Smooth muscle cell of the brain vasculature (primary cell): ENCODE measurements around the gene SMIM44.
"Not testable (repeated sequence)": the region's sequence is repeated elsewhere in the genome, so short reads cannot be mapped to it uniquely, and the experiment has no call there.

Experiments
- DNase-seq: peaks from one replicate; pipeline ENCODE4 v3.0.0-alpha.2; 2012; ENCODE audit warnings: low read depth, low spot score

Gene SMIM44

DNA sequence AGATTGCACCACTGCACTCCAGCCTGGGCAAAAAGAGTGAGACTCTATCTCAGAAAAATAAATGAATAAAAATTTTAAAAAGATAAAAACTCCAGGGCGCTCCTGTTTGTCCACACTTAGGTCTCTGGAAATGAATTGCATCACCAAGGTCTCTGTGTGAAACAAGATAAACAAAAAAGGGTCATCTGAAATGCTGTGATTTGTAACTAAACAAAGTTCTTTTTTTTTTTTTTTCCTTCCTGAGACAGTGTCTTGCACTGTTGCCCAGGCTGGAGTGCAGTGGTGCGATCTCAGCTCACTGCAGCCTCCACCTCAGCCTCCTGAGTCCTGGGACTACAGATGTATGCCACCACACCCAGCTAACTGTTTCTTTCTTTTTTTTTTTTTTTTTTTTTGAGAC, 34.4 kb upstream of the SMIM44 start:
- DNase-seq: no peak

GRCh38 chr19:3516675-3517207, 33.5 kb upstream of the SMIM44 start:
- no peak for DNase-seq

- no peak for DNase-seq
Measured at GRCh38 chr19:3515891-3516422, 32.7 kb upstream of the SMIM44 start.

DNA sequence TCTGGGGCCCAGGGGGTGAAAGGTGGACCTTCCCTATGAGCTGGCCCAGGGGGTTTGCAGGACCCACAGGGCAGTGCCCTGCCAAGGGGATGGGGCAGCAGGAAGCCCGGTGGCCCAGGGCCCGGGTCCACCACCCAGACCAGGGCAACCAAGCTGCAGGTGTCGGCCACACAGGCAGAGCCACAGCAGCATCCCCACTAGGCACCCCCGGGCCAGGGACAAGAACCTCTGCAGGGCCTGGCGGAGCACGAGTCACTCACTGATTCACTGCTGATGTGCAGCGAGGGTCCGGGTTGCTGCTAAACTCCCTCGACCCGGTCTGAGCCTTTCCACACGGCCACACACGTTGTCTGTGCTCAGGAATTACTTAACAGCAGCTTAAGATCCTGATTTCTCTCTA, 31.7 kb upstream of the SMIM44 start:
- DNase-seq: no peak

DNA sequence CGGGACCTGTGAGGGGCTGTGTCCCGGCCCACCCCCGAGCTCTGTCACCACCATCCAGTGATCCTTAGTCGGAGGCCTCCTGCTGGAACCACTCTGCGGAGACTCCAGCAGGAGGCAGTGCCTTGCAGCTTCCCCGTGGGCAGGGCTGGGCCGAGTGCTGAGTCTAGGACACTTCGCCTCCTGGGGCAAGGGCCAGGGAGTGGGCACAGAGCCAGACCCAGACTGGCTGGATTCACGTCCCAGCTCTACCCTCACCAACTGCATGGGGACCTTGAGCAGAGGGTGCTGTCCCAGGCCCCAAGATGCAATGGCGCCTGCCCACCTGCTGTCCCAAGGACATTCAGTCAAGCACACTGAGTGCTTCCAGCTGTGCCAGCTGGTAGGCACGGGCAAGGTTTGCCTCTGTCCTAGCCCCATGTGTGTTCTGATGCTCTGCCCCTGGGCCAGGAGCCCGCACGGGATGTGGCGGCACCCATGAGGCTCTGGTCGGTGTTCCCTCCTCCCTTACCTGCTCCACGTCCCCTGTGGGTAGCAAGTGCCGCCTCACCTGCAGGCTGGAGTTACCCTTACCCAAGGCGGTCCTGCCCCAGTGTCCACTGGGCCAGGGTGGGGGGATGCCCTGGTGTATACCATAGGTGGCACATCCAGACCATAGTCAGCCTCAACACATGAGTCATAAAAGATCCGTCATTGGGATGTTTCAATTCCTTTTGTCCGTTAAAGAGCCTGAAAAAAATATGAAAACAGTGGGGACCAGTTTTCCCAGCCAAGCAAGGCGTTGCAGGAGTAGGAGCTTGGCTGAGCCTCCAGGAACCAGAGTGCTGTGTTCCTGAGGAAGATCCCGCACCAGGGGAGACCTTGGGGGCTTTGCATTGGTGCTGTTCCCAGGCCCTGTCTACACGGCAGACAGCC, 30.2 kb upstream of the SMIM44 start:
- no peak for DNase-seq

DNA sequence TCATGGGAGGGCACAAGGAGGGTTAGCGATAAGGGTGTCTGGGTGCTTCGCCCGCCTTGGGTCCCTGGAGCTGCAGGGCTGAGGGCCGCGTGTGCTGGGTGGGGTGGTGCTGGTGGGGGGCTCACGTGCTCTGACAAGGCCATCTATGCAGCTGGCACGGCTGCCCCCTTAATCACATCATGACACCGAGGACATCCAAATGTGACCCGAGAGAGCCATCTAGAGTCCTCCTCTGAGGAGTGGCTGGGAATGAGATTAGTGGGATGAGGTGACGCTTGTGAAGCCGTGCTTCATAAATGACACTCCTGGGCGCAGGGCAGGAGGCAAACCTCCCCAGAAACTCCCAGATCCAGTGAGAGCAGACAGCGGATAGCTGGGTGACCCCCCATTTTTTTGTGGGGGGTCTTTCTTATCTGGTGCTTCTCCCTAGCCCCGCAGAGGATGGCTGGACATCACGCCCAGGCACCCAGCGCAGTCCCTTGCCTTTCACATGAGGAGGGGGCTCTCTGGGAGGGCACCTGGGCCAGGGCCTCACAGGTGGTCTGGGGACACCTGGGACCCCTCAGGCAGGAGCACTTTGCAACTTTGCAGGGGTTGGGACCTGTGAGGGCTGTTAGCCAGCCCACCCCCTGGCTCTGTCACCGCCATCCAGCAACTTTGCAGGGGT, 29.5 kb upstream of the SMIM44 start:
- no peak for DNase-seq

GRCh38 chr19:3511506-3512251, 28.4 kb upstream of the SMIM44 start:
- no peak for DNase-seq

DNA sequence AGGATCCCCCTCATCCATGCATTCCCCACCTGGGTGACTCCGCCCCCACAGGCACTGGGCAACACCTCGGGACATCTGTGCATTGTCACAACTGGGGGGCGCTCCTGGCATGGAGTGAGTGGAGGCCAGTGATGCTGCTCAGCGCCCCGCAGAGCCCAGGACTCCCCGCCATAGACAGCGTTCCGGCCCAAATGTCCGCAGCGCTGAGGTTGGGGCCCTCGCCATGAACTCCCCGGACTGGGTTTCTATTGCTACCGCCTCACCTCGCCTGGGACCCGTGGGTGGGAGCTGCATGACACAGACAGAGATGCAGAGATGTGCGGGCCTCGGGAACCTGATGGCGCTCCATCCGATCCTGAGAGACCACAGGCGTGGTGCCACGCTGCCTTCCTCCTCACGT, 27.5 kb upstream of the SMIM44 start:
- DNase-seq: no peak

DNA sequence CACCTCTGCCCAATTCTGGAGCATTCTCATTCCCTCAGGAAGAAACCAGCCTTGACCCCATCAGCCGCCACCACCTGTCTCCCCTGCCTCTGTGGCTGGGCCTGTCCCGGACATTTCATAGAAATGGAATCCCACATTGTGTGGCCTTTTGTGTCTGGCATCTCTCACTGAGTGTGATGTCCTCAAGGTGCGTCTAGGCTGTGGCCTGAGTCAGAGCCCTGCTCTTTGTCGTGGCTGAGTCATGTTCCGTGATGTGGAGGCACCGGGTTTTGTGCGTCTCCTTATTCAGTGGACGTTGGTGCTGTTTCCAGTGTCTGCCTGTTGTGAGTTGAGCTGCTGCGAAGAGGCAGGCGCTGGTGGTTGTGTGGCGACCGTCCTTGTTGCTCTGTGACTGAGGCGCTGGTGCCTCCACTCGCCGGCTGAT, 26.3 kb upstream of the SMIM44 start:
- DNase-seq: no peak

DNA sequence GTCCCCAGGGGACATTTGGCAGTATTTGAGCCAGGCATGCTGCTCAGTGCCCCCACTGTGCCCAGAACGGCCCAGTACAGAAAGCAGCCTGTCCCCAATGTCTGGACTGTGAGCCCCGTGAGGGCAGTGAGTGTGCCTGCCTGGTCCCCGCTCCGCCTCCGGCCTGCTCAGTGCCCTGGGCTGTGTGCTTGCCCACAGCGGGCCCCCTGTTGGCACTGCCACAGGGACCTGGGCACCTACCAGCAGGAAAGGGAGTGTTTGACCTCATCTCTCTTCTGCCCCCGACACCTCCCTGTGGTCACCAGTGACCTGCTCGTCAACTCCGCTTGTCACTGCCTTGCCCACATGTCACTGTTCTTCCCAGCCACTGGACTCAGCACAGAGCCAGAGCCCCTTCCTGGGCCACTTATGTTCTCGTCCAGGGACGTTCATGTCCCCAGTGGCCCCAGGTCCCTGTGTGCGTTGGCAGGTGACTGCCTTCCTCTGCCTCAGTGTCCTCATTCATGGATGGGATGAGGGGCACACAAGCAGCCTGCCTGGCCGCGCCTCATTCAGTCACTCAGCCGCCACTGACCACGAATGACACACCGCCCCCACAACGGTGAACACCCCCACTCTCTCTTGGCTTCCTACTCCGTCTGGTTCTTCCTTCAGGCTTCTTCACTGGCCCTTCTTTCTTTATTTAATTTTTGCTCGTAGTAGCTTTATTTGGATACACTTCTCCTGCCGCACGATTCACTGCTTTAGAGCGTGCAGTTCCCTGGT, 25.7 kb upstream of the SMIM44 start:
- DNase-seq: no peak

DNA sequence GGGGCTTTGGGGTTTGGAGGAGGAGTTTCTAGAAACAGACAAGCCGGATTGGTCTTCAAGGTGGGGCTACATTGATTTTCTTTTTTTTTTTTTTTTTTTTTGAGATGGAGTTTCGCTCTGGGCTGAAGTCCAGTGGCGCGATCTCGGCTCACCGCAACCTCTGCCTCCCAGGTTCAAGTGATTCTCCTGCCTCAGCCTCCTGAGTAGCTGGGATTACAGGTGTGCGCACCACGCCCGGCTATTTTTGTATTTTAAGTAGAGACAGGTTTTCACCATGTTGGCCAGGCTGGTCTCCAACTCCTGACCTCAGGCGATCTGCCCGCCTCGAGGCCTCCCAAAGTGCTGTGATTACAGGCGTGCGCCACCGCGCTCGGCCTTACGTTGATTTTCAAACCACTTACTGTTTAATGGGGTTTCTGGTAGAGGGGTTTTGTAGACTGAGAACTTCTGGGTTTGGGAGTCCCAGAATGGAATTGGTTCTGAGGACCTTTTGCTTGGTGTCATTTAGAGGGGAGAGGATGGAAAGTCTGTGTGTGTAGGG, 24.9 kb upstream of the SMIM44 start:
- DNase-seq: not testable (repeated sequence)

GRCh38 chr19:3507371-3508120, 24.3 kb upstream of the SMIM44 start:
- no peak for DNase-seq

GRCh38 chr19:3506384-3507340, 23.4 kb upstream of the SMIM44 start:
- no peak for DNase-seq

DNA sequence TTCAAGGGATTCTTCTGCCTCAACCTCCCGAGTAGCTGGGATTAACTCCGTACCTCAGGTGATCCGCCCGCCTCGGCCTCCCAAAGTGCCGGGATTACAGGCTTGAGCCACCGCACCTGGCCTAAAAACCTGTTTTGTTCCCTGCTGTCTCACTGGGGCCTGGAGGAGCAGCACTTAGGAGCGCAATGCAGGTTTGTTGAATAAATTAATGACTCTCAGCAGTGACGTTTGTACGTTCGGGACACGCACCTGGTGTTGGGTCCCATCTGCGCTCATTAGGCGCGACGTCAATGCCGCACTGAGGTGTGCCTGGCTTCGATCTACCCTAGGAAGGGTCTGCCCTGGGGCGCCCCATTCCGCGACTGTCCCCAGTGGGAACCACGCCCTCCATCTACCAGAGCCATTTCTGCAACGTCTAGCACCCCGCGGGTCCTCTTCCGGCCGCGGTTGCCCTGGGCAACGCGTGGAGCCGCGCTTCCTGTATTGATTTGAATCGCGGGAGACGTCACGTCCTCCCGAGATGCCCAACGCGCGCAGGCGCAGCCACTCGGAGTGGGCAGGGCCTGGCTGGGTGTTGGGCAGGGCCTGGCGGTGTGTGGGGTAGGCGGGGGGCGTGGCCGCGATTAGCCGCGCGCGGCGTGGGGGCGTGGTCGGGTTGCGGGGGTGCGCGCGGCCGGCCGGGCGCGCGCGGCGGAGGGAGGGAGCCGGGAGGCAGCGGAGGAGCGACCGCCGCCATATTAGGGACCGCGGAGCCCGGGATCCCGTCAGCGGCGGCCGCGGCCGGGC, 22.6 kb upstream of the SMIM44 start, which contains the start of gene FZR1:
TSS of gene FZR1 (plus strand) at position 714 of the 786 bp plus-strand sequence. CDS start 16,679 bp downstream, outside the sequence.
- peak; percentile 97 for DNase-seq

GRCh38 chr19:3504735-3505134, 21.5 kb upstream of the SMIM44 start:
- DNase-seq: no peak

DNA sequence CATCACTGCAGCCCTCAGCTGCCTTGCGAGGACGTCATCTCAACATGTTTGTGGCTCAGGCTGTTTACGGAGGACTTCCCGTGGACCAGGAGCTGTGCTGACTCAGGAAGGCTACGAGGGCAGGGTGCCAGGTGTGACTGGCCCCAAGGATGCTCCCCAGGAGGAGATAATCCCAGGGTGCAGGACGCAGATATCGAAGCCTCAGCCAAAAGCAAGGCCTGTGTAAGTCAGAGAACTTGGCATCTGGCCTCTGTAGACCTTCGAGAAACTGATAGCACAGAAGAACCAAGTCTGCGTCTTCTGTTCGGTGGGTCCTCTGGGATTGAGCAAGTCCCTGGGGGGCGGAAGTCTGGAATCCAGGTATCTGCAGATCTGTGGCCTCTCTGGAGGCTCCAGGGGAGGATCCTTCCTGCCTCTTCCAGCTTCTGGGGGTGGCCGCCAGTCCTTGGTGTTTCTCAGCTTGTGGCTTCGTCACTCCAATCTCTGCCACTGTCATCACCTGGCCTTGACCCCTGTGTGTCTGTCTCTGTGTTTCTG, 19.9 kb upstream of the SMIM44 start:
- DNase-seq: no peak

- no peak for DNase-seq
Measured at GRCh38 chr19:3501780-3502179, 18.5 kb upstream of the SMIM44 start.
